HCT116 (cell line): ENCODE results near the gene TNFRSF19. TPM values are rescaled to one million over a fixed set of nuclear protein-coding genes. Genes with fewer than 3 reads are reported as not detected.

Experiments
- ATAC-seq: fragments of 200-7000 bp; cut with Tn5 transposase; 2 replicates; pipeline ENCODE4 v1.9.1; 2020; ENCODE audit warnings: mild to moderate bottlenecking, moderate library complexity
- BruUV-seq: library from RNA; stranded (reverse); fragments of 400-500 nt; replicated peaks from 2 replicates; lab custom pipeline; 2021; lab: Mats Ljungman, UMichigan
- CTCF ChIA-PET: fragments of 300-600 bp; sonication (Branson Sonifier 250); formaldehyde crosslinking; loops from one replicate; lab custom pipeline; 2021; ENCODE audit warnings: antibody characterized with exemption; lab: Charles Lee
- POLR2A ChIA-PET: fragments of 300-600, 350-600 bp; sonication (Branson Sonifier 250); formaldehyde crosslinking; loops from one replicate; lab custom pipeline; 2021; ENCODE audit warnings: antibody characterized with exemption; lab: Charles Lee
- RAD21 ChIA-PET, 2 experiments: fragments of 300-600 bp; sonication (Branson Sonifier 250); formaldehyde crosslinking; loops; one replicate each; lab custom pipeline; 2023; ENCODE audit warnings: low total read pairs in 2 of 2; ENCODE audit not compliant: uncharacterized antibody in 2 of 2, unreplicated experiment in 2 of 2, low non-redundant PET in 1 of 2; lab: Charles Lee
- DNase-seq: peaks from one replicate; pipeline ENCODE4 v3.0.0-alpha.2; 2010; ENCODE audit warnings: low read depth, low spot score
- H2AFZ ChIP-seq: fragments of 200-600 bp; shearing (Covaris generic), sonication (generic); 2 replicates; pipeline ENCODE4 v1.6.1; 2017; ENCODE audit warnings: low read depth, mixed run types, mixed read lengths, antibody characterized with exemption, low read length; ENCODE audit not compliant: poor library complexity, severe bottlenecking
- H3K27ac ChIP-seq: 2 replicates; pipeline ENCODE4 v1.5.1; 2012; ENCODE audit warnings: low read depth, low read length
- H3K27me3 ChIP-seq: fragments of 200-600 bp; sonication (generic); 2 replicates; pipeline ENCODE4 v1.6.1; 2016; ENCODE audit warnings: mixed run types, low read length, mixed read lengths; ENCODE audit not compliant: insufficient read depth
- H3K36me3 ChIP-seq, 2 experiments: fragments of 200-500 bp in 1 of 2; fragments of 200-600 bp in 1 of 2; sonication (Bioruptor generic) in 1 of 2; sonication (generic) in 1 of 2; 2 replicates each; pipeline versions ENCODE4 v1.5.1 to v1.6.1; 2014 to 2016; ENCODE audit warnings: low read length in 2 of 2, inconsistent platforms in 1 of 2, mixed read lengths in 1 of 2, mixed run types in 1 of 2; ENCODE audit not compliant: insufficient read depth in 2 of 2, control insufficient read depth in 1 of 2
- H3K4me1 ChIP-seq, 2 experiments: fragments of 200-600 bp in 1 of 2; sonication (generic) in 1 of 2; 2 replicates each; pipeline versions ENCODE4 v1.5.1 to v1.6.1; 2012 to 2017; ENCODE audit warnings: low read length in 2 of 2, inconsistent platforms in 1 of 2, mild to moderate bottlenecking in 1 of 2, mixed read lengths in 1 of 2, mixed run types in 1 of 2, moderate library complexity in 1 of 2; ENCODE audit not compliant: insufficient read depth in 2 of 2, control insufficient read depth in 1 of 2
- H3K4me2 ChIP-seq: fragments of 200-600 bp; sonication (generic); 2 replicates; pipeline ENCODE4 v1.6.1; 2017; ENCODE audit warnings: mixed run types, low read length, mixed read lengths
- H3K4me3 ChIP-seq, 2 experiments: fragments of 200-600 bp in 1 of 2; sonication (generic) in 1 of 2; replicated peaks in 1 of 2; 2 replicates each; pipeline ENCODE4 v1.5.1; 2011 to 2016; ENCODE audit warnings: low read length in 2 of 2, control low read depth in 1 of 2, low read depth in 1 of 2, mild to moderate bottlenecking in 1 of 2, mixed read lengths in 1 of 2, mixed run types in 1 of 2
- H3K79me2 ChIP-seq: fragments of 200-600 bp; sonication (generic); 2 replicates; pipeline ENCODE4 v1.6.1; 2017; ENCODE audit warnings: mild to moderate bottlenecking, mixed run types, low read length, moderate library complexity, mixed read lengths; ENCODE audit not compliant: insufficient read depth
- H3K9ac ChIP-seq: fragments of 200-600 bp; sonication (generic); 2 replicates; pipeline ENCODE4 v1.6.1; 2016; ENCODE audit warnings: low read length, mixed read lengths
- H3K9me2 ChIP-seq: fragments of 200-600 bp; sonication (generic), shearing (Covaris generic); 2 replicates; pipeline ENCODE4 v1.6.1; 2017; ENCODE audit warnings: mixed run types, mild to moderate bottlenecking, moderate library complexity; ENCODE audit not compliant: insufficient read depth
- H3K9me3 ChIP-seq, 2 experiments: fragments of 200-500 bp in 1 of 2; fragments of 200-600 bp in 1 of 2; sonication (Bioruptor generic) in 1 of 2; sonication (generic) in 1 of 2; 2 replicates each; pipeline ENCODE4 v1.6.1; 2014 to 2017; ENCODE audit warnings: low read length in 2 of 2, mixed read lengths in 2 of 2, inconsistent platforms in 1 of 2, low read depth in 1 of 2, mild to moderate bottlenecking in 1 of 2, mixed run types in 1 of 2, moderate library complexity in 1 of 2; ENCODE audit not compliant: control insufficient read depth in 1 of 2, insufficient read depth in 1 of 2
- H4K20me1 ChIP-seq: fragments of 200-600 bp; sonication (generic), shearing (Covaris generic); 2 replicates; pipeline ENCODE4 v1.6.1; 2017; ENCODE audit warnings: mixed run types, mild to moderate bottlenecking, moderate library complexity; ENCODE audit not compliant: insufficient read depth
- CEBPB ChIP-seq: IDR thresholded peaks from 2 replicates; pipeline ENCODE4 v1.6.1; 2012; ENCODE audit warnings: low read depth
- EGR1 ChIP-seq: IDR thresholded peaks from 2 replicates; pipeline ENCODE4 v1.6.1; 2012; ENCODE audit warnings: low read depth
- ELF1 ChIP-seq: IDR thresholded peaks from 2 replicates; pipeline ENCODE4 v1.6.1; 2012; ENCODE audit warnings: low read depth, borderline replicate concordance
- EZH2 ChIP-seq: fragments of 200-600 bp; sonication (generic); IDR thresholded peaks from 2 replicates; pipeline ENCODE4 v1.6.1; 2017; ENCODE audit warnings: antibody characterized with exemption, mixed run types
- EZH2phosphoT487 ChIP-seq: fragments of 200-600 bp; IDR thresholded peaks from 2 replicates; pipeline ENCODE4 v1.6.1; 2018; ENCODE audit warnings: antibody characterized with exemption, borderline replicate concordance
- FOSL1 ChIP-seq: IDR thresholded peaks from 2 replicates; pipeline ENCODE4 v1.6.1; 2012; ENCODE audit warnings: low read depth
- JUND ChIP-seq: IDR thresholded peaks from 2 replicates; pipeline ENCODE4 v1.6.1; 2012
- POLR2A ChIP-seq: IDR thresholded peaks from 2 replicates; pipeline ENCODE4 v1.7.0; 2011; ENCODE audit warnings: borderline replicate concordance; ENCODE audit not compliant: insufficient read depth, insufficient read length; ENCODE audit errors: extremely low read depth
- RAD21 ChIP-seq: IDR thresholded peaks from 2 replicates; pipeline ENCODE4 v1.6.1; 2012; ENCODE audit warnings: low read depth, mild to moderate bottlenecking
- SRF ChIP-seq: IDR thresholded peaks from 2 replicates; pipeline ENCODE4 v1.6.1; 2012; ENCODE audit warnings: low read depth
- YY1 ChIP-seq: IDR thresholded peaks from 2 replicates; pipeline ENCODE4 v1.6.1; 2011; ENCODE audit warnings: low read length, low read depth, moderate library complexity, mild to moderate bottlenecking; ENCODE audit not compliant: insufficient replicate concordance; ENCODE audit errors: extremely low read depth
- ZFX ChIP-seq: fragments of 450-650 bp; IDR thresholded peaks from 2 replicates; pipeline ENCODE4 v1.6.1; 2017
- ZNF274 ChIP-seq: fragments of 200-500 bp; sonication (Bioruptor generic); IDR thresholded peaks from 2 replicates; pipeline ENCODE4 v1.6.1; 2014; ENCODE audit warnings: mild to moderate bottlenecking, low read depth, low read length, inconsistent platforms
- intact Hi-C: fragments of 100-400 bp; cut with micrococcal nuclease; formaldehyde crosslinking; loops from 2 replicates; pipeline ENCODE4 v1.10.0; 2022
- total RNA-seq: library from RNA; stranded (reverse); gene quantifications from one replicate; pipeline ENCODE4 v1.2.1, GENCODE V29; 2021; ENCODE audit not compliant: unreplicated experiment
- TF ChIP-seq, protein P1 (sequence below): IDR thresholded peaks from 2 replicates; pipeline ENCODE4 v1.6.1; 2012
- TF ChIP-seq, protein P2 (sequence below): IDR thresholded peaks from 2 replicates; pipeline ENCODE4 v1.6.1; 2012; ENCODE audit warnings: low read depth
- TF ChIP-seq, protein P3 (sequence below): IDR thresholded peaks from 2 replicates; pipeline ENCODE4 v1.6.1; 2011; ENCODE audit warnings: mild to moderate bottlenecking, low read length, moderate library complexity; ENCODE audit not compliant: insufficient replicate concordance; ENCODE audit errors: extremely low read depth

Gene TNFRSF19
- total RNA-seq, 1 experiment from 2014 or later: 1.1 TPM

DNA sequence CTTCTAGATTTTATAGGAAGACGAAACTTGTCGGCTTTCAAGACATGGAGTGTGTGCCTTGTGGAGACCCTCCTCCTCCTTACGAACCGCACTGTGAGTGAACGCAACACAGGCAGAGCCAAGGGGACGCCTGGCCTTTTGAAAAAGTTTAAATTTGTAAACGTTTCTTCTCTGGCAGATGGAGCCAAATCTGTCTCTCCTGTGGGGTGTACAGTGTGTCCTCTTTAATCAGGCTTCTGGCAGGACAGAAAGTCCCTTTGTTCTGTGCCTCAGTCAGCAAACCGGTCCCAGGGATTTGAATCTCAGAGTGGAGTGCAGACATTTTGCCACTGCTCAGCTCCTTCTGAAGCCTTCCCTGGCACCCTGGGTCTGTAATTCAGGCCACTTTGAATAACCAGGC is 56.5 kb downstream of the TNFRSF19 start:
- no peak for DNase-seq
- no peaks in the 10 kb centered on the region for H3K79me2 ChIP-seq
- intact Hi-C loops: no loop called here
- no peak overlapping the region for H3K9ac ChIP-seq
- CTCF ChIA-PET: no interaction called here
- no peak overlapping the region for H3K4me2 ChIP-seq
- no peaks in the 10 kb centered on the region for H3K9me3 ChIP-seq
- H3K27me3 ChIP-seq: no peaks in the 10 kb centered on the region
- BruUV-seq: no TSS peak
- POLR2A ChIA-PET: no interaction called here
- no peaks in the 10 kb centered on the region for H3K36me3 ChIP-seq
- no peak overlapping the region for H2AFZ ChIP-seq
- H3K9me2 ChIP-seq: no peaks in the 10 kb centered on the region
- no peaks in the 10 kb centered on the region for H4K20me1 ChIP-seq
- ATAC-seq: no peak
- no peak overlapping the region for H3K4me3 ChIP-seq
- TF ChIP-seq EGR1 (no peak), ELF1 (no peak), EZH2 (no peak), ZNF274 (no peak), YY1 (no peak), EZH2phosphoT487 (no peak), POLR2A (no peak), JUND (no peak), FOSL1 (no peak), ZFX (no peak), CEBPB (no peak), RAD21 (no peak), SRF (no peak)
- TF ChIP-seq, protein P1, sequence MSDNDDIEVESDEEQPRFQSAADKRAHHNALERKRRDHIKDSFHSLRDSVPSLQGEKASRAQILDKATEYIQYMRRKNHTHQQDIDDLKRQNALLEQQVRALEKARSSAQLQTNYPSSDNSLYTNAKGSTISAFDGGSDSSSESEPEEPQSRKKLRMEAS: no peak
- TF ChIP-seq, protein P2, sequence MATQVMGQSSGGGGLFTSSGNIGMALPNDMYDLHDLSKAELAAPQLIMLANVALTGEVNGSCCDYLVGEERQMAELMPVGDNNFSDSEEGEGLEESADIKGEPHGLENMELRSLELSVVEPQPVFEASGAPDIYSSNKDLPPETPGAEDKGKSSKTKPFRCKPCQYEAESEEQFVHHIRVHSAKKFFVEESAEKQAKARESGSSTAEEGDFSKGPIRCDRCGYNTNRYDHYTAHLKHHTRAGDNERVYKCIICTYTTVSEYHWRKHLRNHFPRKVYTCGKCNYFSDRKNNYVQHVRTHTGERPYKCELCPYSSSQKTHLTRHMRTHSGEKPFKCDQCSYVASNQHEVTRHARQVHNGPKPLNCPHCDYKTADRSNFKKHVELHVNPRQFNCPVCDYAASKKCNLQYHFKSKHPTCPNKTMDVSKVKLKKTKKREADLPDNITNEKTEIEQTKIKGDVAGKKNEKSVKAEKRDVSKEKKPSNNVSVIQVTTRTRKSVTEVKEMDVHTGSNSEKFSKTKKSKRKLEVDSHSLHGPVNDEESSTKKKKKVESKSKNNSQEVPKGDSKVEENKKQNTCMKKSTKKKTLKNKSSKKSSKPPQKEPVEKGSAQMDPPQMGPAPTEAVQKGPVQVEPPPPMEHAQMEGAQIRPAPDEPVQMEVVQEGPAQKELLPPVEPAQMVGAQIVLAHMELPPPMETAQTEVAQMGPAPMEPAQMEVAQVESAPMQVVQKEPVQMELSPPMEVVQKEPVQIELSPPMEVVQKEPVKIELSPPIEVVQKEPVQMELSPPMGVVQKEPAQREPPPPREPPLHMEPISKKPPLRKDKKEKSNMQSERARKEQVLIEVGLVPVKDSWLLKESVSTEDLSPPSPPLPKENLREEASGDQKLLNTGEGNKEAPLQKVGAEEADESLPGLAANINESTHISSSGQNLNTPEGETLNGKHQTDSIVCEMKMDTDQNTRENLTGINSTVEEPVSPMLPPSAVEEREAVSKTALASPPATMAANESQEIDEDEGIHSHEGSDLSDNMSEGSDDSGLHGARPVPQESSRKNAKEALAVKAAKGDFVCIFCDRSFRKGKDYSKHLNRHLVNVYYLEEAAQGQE: no peak
- TF ChIP-seq, protein P3, sequence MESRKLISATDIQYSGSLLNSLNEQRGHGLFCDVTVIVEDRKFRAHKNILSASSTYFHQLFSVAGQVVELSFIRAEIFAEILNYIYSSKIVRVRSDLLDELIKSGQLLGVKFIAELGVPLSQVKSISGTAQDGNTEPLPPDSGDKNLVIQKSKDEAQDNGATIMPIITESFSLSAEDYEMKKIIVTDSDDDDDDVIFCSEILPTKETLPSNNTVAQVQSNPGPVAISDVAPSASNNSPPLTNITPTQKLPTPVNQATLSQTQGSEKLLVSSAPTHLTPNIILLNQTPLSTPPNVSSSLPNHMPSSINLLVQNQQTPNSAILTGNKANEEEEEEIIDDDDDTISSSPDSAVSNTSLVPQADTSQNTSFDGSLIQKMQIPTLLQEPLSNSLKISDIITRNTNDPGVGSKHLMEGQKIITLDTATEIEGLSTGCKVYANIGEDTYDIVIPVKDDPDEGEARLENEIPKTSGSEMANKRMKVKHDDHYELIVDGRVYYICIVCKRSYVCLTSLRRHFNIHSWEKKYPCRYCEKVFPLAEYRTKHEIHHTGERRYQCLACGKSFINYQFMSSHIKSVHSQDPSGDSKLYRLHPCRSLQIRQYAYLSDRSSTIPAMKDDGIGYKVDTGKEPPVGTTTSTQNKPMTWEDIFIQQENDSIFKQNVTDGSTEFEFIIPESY: no peak
- RAD21 ChIA-PET: no interaction called here
- no peaks in the 10 kb centered on the region for H3K4me1 ChIP-seq
- no peak overlapping the region for H3K27ac ChIP-seq
